ENCODE data around the gene GRN. TPM values are rescaled to one million over a fixed set of nuclear protein-coding genes. Genes with fewer than 3 reads are reported as not detected.

Gene GRN
- total RNA-seq, 1 experiment from 2014 or later, result 127 TPM

DNA sequence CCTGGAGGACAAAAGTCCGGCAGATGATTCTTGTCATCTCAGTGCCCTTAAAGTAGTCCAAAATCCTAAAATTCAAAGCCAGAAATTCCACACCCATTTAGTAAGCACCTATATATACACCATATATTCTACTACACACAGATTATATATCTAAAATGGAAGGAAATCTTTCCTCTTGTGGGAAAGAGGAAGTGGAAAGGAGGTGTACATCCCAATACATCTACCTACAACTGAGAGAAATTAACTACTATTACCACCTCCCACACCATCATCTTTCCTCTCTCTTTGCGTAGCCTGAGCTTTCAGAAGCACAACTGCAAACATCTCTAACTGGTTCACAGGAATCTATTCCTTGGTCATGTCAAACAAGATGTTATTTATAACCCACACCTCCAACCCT, 49.7 kb downstream of the GRN start:
- Histone ChIP-seq H3T11ph (ENCODE audit: low read length) (no peak overlapping the region), H3K79me1 (ENCODE audit: insufficient read depth, low read depth, low read length, poor library complexity, severe bottlenecking) (no peaks in the 10 kb centered on the region), H2BK12ac (ENCODE audit: insufficient read length, low read depth, low read length) (no peak overlapping the region), H3K4ac (ENCODE audit: low read depth, low read length) (no peak overlapping the region), H3K18ac (ENCODE audit: insufficient read length, low read depth, low read length) (no peak overlapping the region), H3K79me2 (ENCODE audit: insufficient read depth, low read length) (no peaks in the 10 kb centered on the region), H2BK20ac (ENCODE audit: low read depth, low read length, poor library complexity, severe bottlenecking) (no peak overlapping the region), H2BK120ac (ENCODE audit: low read depth, low read length, poor library complexity, severe bottlenecking) (no peak overlapping the region), H4K5ac (ENCODE audit: insufficient read length, low read depth, low read length) (no peak overlapping the region), H4K8ac (replicated peaks; ENCODE audit: insufficient read length, low read depth, low read length) (no peak overlapping the region), H3K23ac (ENCODE audit: insufficient read length, low read depth, low read length) (no peak overlapping the region), H2BK5ac (ENCODE audit: insufficient read length, low read length) (no peak overlapping the region), H4K20me1 (ENCODE audit: control insufficient read depth, insufficient read depth, insufficient read length) (no peaks in the 10 kb centered on the region), H3K9ac (ENCODE audit: extremely low read depth, insufficient read length, low read length) (no peak overlapping the region), H3K56ac (ENCODE audit: insufficient read length, low read depth, low read length) (no peak overlapping the region), H2BK15ac (ENCODE audit: low read depth, low read length) (no peak overlapping the region), H3K4me1 (ENCODE audit: insufficient read depth, low read length) (no peaks in the 10 kb centered on the region), H3K27ac (ENCODE audit: insufficient read length, low read depth, low read length) (no peak overlapping the region), H3K9me3 (ENCODE audit: control insufficient read depth, low read depth, low read length) (no peaks in the 10 kb centered on the region), H4K91ac (ENCODE audit: insufficient read length, low read depth, low read length) (no peak overlapping the region), H2AFZ (ENCODE audit: low read length) (no peak overlapping the region), H3K27me3 (ENCODE audit: insufficient read depth, low read length) (no peaks in the 10 kb centered on the region), H3K14ac (ENCODE audit: insufficient read depth, low read length) (no peak overlapping the region), H2AK5ac (ENCODE audit: insufficient read length, low read length) (no peak overlapping the region), H3K4me2 (ENCODE audit: insufficient read depth, insufficient read length, low read length) (no peak overlapping the region), H3K23me2 (ENCODE audit: insufficient read length, low read depth, low read length, poor library complexity, severe bottlenecking) (no peaks in the 10 kb centered on the region)
- peak; percentile 3 for DNase-seq
- Mint-ChIP-seq H3K4me3 (no peak overlapping the region), H3K27me3 (ENCODE audit: low read depth) (peaks cover 1% of the 10 kb centered on the region), H3K4me1 (no peaks in the 10 kb centered on the region), H3K27ac (0 out of 7 replicates have a peak overlapping the region, but pooled peaks of 1 of the 3 experiments have one; percentile 64), H3K36me3 (ENCODE audit: insufficient read depth in 1 of 3, low read depth in 3 of 3) (peaks cover 19 to 30% (median 29%) of the 10 kb centered on the region in 3 experiments; a peak in 6 of 7 replicates), H3K9me3 (no peaks in the 10 kb centered on the region; a peak in 1 of 5 replicates)
- no CpG with 5 or more reads among the region's 2 CpGs for WGBS (ENCODE audit: extremely low coverage, insufficient read length, low lambda C conversion rate)
- TF ChIP-seq, protein P1, sequence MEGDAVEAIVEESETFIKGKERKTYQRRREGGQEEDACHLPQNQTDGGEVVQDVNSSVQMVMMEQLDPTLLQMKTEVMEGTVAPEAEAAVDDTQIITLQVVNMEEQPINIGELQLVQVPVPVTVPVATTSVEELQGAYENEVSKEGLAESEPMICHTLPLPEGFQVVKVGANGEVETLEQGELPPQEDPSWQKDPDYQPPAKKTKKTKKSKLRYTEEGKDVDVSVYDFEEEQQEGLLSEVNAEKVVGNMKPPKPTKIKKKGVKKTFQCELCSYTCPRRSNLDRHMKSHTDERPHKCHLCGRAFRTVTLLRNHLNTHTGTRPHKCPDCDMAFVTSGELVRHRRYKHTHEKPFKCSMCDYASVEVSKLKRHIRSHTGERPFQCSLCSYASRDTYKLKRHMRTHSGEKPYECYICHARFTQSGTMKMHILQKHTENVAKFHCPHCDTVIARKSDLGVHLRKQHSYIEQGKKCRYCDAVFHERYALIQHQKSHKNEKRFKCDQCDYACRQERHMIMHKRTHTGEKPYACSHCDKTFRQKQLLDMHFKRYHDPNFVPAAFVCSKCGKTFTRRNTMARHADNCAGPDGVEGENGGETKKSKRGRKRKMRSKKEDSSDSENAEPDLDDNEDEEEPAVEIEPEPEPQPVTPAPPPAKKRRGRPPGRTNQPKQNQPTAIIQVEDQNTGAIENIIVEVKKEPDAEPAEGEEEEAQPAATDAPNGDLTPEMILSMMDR (conservative IDR thresholded peaks at IDR 0.05), result no peak

All from H9 (cell line).